22Rv1 (cell line): ENCODE results near the gene AOC3.

Source experiments
- CTCF ChIP-seq: fragments of 450-650 bp; IDR thresholded peaks from 2 replicates; pipeline ENCODE4 v1.5.1; 2017; ENCODE audit warnings: mild to moderate bottlenecking
- ZFX ChIP-seq: fragments of 450-650 bp; IDR thresholded peaks from 2 replicates; pipeline ENCODE4 v1.6.1; 2017; ENCODE audit warnings: antibody characterized with exemption, borderline replicate concordance

- TF ChIP-seq CTCF = no peak
- no peak for TF ChIP-seq ZFX
These were observed 32.6 kb upstream of the AOC3 start for GRCh38 chr17:42818379-42818778.
